Loucy (cell line): ENCODE data around the gene PRICKLE2.

Experiments used
- H2AFZ ChIP-seq: fragments of 200-600 bp; sonication (generic); 2 replicates; pipeline ENCODE4 v1.6.0; 2016; ENCODE audit warnings: antibody characterized with exemption, mild to moderate bottlenecking, low read length, moderate library complexity
- H3F3A ChIP-seq: fragments of 200-600 bp; 2 replicates; pipeline ENCODE4 v1.6.0; 2016; ENCODE audit warnings: antibody characterized with exemption, low read depth, mild to moderate bottlenecking
- H3K27me3 ChIP-seq: fragments of 200-600 bp; sonication (generic); 2 replicates; pipeline ENCODE4 v1.6.1; 2014; ENCODE audit warnings: low read length, mild to moderate bottlenecking; ENCODE audit not compliant: insufficient read depth, poor library complexity, severe bottlenecking
- H3K36me3 ChIP-seq: fragments of 200-600 bp; sonication (generic); 2 replicates; pipeline ENCODE4 v1.6.1; 2016; ENCODE audit warnings: low read length; ENCODE audit not compliant: insufficient read depth
- H3K4me1 ChIP-seq: fragments of 200-600 bp; sonication (generic); 2 replicates; pipeline ENCODE4 v1.5.1; 2014; ENCODE audit warnings: low read length, mild to moderate bottlenecking; ENCODE audit not compliant: insufficient read depth, poor library complexity, severe bottlenecking
- H3K4me2 ChIP-seq: fragments of 200-600 bp; sonication (generic); 2 replicates; pipeline ENCODE4 v1.6.0; 2014; ENCODE audit warnings: antibody characterized with exemption, low read length, low read depth, mild to moderate bottlenecking; ENCODE audit not compliant: poor library complexity, severe bottlenecking
- H3K4me3 ChIP-seq: fragments of 200-600 bp; sonication (generic); 2 replicates; pipeline ENCODE4 v1.5.1; 2014; ENCODE audit warnings: low read length, mild to moderate bottlenecking, mixed read lengths; ENCODE audit not compliant: poor library complexity, severe bottlenecking
- H3K79me2 ChIP-seq: fragments of 200-600 bp; sonication (generic); 2 replicates; pipeline ENCODE4 v1.6.1; 2014; ENCODE audit warnings: low read length; ENCODE audit not compliant: insufficient read depth
- H3K9ac ChIP-seq: fragments of 200-600 bp; sonication (generic); 2 replicates; pipeline ENCODE4 v1.6.0; 2014; ENCODE audit warnings: mild to moderate bottlenecking, low read depth, low read length, moderate library complexity; ENCODE audit not compliant: poor library complexity, severe bottlenecking
- H3K9me2 ChIP-seq: fragments of 200-600 bp; sonication (generic); replicated peaks from 2 replicates; pipeline ENCODE4 v1.6.1; 2016; ENCODE audit warnings: low read depth, low read length, mixed read lengths
- H3K9me3 ChIP-seq: fragments of 200-600 bp; sonication (generic); 2 replicates; pipeline ENCODE4 v1.6.1; 2014; ENCODE audit warnings: mild to moderate bottlenecking, antibody characterized with exemption, low read length, low read depth; ENCODE audit not compliant: insufficient read depth
- H4K20me1 ChIP-seq: fragments of 200-600 bp; sonication (generic); 2 replicates; pipeline ENCODE4 v1.6.0; 2014; ENCODE audit warnings: antibody characterized with exemption, low read length, mild to moderate bottlenecking; ENCODE audit not compliant: insufficient read depth, poor library complexity, severe bottlenecking
- EZH2phosphoT487 ChIP-seq: fragments of 200-600 bp; IDR thresholded peaks from 2 replicates; pipeline ENCODE4 v1.6.1; 2018; ENCODE audit warnings: antibody characterized with exemption, mild to moderate bottlenecking, moderate library complexity, borderline replicate concordance
- TF ChIP-seq, protein P1 (sequence below): fragments of 200-600 bp; sonication (generic); conservative IDR thresholded peaks from 2 replicates; pipeline ENCODE4 v1.5.1; 2014; ENCODE audit warnings: mild to moderate bottlenecking, antibody characterized with exemption, low read length

The PRICKLE2 gene

DNA sequence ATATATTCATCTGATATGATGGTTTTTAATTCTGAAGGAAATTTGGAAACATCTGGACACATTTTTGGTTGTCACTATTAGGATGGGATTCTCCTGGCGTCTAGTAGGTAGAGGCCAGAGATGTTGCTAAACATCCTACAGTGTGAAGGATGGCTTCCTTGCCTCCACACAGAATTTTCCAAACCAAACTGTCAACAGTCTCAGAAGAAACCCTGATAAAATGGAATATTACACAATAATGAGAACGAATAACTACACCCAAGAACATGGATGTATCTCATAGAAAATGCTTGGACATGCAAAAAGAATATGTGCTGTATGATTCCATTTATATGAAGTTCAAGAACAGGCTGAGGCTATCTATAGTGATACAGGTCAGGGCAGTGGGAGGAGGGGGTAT lies 122.1 kb downstream of the PRICKLE2 start:
- Histone ChIP-seq H3K4me2 (no peak overlapping the region), H3K27me3 (no peaks in the 10 kb centered on the region), H3F3A (no peaks in the 10 kb centered on the region), H3K9me3 (no peaks in the 10 kb centered on the region), H3K79me2 (no peaks in the 10 kb centered on the region), H3K9ac (no peak overlapping the region), H3K4me3 (no peak overlapping the region), H3K4me1 (no peaks in the 10 kb centered on the region), H4K20me1 (no peaks in the 10 kb centered on the region), H2AFZ (no peak overlapping the region), H3K36me3 (no peaks in the 10 kb centered on the region), H3K9me2 (no peaks in the 10 kb centered on the region)
- no peak for TF ChIP-seq EZH2phosphoT487
- TF ChIP-seq, protein P1, sequence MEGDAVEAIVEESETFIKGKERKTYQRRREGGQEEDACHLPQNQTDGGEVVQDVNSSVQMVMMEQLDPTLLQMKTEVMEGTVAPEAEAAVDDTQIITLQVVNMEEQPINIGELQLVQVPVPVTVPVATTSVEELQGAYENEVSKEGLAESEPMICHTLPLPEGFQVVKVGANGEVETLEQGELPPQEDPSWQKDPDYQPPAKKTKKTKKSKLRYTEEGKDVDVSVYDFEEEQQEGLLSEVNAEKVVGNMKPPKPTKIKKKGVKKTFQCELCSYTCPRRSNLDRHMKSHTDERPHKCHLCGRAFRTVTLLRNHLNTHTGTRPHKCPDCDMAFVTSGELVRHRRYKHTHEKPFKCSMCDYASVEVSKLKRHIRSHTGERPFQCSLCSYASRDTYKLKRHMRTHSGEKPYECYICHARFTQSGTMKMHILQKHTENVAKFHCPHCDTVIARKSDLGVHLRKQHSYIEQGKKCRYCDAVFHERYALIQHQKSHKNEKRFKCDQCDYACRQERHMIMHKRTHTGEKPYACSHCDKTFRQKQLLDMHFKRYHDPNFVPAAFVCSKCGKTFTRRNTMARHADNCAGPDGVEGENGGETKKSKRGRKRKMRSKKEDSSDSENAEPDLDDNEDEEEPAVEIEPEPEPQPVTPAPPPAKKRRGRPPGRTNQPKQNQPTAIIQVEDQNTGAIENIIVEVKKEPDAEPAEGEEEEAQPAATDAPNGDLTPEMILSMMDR = no peak

DNA sequence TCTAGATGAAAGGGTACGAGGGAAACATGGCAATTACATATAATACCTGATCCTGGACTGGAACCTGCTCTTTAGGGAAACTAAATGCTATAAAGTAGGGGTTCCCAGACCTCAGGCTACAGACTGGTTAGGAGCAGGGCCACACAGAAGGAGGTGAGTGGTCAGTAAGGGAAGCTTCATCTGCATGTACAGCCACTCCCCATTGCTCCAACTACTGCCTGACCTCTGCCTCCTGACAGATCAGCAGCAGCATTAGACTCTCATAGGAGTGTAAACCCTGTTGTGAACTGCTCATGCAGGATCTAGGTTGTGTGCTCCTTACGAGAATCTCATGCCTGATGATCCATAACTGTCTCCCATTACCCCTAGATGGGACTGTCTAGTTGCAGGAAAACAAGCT lies 123.1 kb downstream of the PRICKLE2 start:
- TF ChIP-seq, protein P1 = no peak
- TF ChIP-seq EZH2phosphoT487 = no peak
- no peaks in the 10 kb centered on the region for H3K36me3 ChIP-seq
- no peaks in the 10 kb centered on the region for H3K79me2 ChIP-seq
- H2AFZ ChIP-seq = no peak overlapping the region
- H3K4me1 ChIP-seq = no peaks in the 10 kb centered on the region
- no peaks in the 10 kb centered on the region for H3K9me3 ChIP-seq
- H3K4me2 ChIP-seq = no peak overlapping the region
- no peaks in the 10 kb centered on the region for H4K20me1 ChIP-seq
- H3K9me2 ChIP-seq = no peaks in the 10 kb centered on the region
- H3F3A ChIP-seq = no peaks in the 10 kb centered on the region
- no peak overlapping the region for H3K9ac ChIP-seq
- no peak overlapping the region for H3K4me3 ChIP-seq
- H3K27me3 ChIP-seq = no peaks in the 10 kb centered on the region

DNA sequence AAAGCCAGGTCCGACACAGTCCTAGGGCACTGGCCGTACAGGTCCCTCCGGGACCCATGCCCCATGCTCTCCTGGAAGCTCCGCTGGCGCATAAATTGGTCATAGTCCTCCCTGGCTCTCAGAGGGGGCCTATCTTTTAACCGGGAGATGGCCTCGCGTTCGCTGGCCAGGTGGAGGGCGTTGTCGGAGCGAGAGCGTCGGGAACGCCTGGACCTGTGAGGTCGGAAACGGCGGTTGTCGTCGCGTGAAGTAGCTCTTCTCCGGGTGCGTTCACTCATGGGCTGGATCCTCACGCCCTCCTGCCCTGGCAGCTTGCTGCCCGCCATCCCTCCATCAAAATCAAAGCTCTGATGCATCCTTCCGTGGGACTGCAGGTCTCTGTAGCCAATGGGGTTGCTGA lies 126.0 kb downstream of the PRICKLE2 start:
- Histone ChIP-seq H3K4me3 (no peak overlapping the region), H3K79me2 (no peaks in the 10 kb centered on the region)

More for the DNA sequence above, 126.0 kb downstream of the PRICKLE2 start:
- Histone ChIP-seq H3K4me1 (no peaks in the 10 kb centered on the region), H3K9ac (no peak overlapping the region), H3K9me3 (no peaks in the 10 kb centered on the region), H4K20me1 (no peaks in the 10 kb centered on the region), H3K36me3 (no peaks in the 10 kb centered on the region), H3F3A (no peaks in the 10 kb centered on the region), H3K4me2 (no peak overlapping the region), H3K27me3 (no peaks in the 10 kb centered on the region), H2AFZ (no peak overlapping the region), H3K9me2 (no peaks in the 10 kb centered on the region)
- TF ChIP-seq, protein P1 = no peak
- TF ChIP-seq EZH2phosphoT487 = no peak
